GM18867 (cell line): Measurements from ENCODE around the gene ABHD5.

Experiments
- ATAC-seq: cut with Tn5 transposase; IDR thresholded peaks from one replicate; pipeline ENCODE4 v1.9.1; 2021; ENCODE audit warnings: mild to moderate bottlenecking, moderate library complexity; ENCODE audit not compliant: unreplicated experiment

The ABHD5 gene

GRCh38 chr3:43684944-43685343, 5.8 kb upstream of the ABHD5 start:
- ATAC-seq = no peak

- ATAC-seq = no peak
Measured at GRCh38 chr3:43685921-43686320, 4.8 kb upstream of the ABHD5 start.

- no peak for ATAC-seq
Measured at GRCh38 chr3:43686333-43686699, 4.4 kb upstream of the ABHD5 start.

- no peak for ATAC-seq
Measured at GRCh38 chr3:43686700-43687498, 3.8 kb upstream of the ABHD5 start.

GRCh38 chr3:43687499-43687811, 3.3 kb upstream of the ABHD5 start:
- no peak for ATAC-seq

GRCh38 chr3:43688245-43688650, 2.5 kb upstream of the ABHD5 start:
- no peak for ATAC-seq

- no peak for ATAC-seq
Measured at GRCh38 chr3:43689166-43689565, 1.6 kb upstream of the ABHD5 start.

- no peak for ATAC-seq
Measured at GRCh38 chr3:43689766-43690399, 855 bp upstream of the ABHD5 start.

- peak; percentile 42 for ATAC-seq
Measured at GRCh38 chr3:43691120-43691995, 620 bp downstream of the ABHD5 start.

- no peak for ATAC-seq
Measured at GRCh38 chr3:43692085-43692855, 1.5 kb downstream of the ABHD5 start.

- ATAC-seq = no peak
Measured at GRCh38 chr3:43692971-43693370, 2.2 kb downstream of the ABHD5 start.

GRCh38 chr3:43693594-43693993, 2.9 kb downstream of the ABHD5 start:
- ATAC-seq = no peak

- no peak for ATAC-seq
Measured at GRCh38 chr3:43695443-43695842, 4.7 kb downstream of the ABHD5 start.

GRCh38 chr3:43695863-43696262, 5.1 kb downstream of the ABHD5 start:
- no peak for ATAC-seq

- no peak for ATAC-seq
Measured at GRCh38 chr3:43696441-43696840, 5.7 kb downstream of the ABHD5 start.

GRCh38 chr3:43696881-43697280, 6.1 kb downstream of the ABHD5 start:
- no peak for ATAC-seq

- ATAC-seq = peak; percentile 83
Measured at GRCh38 chr3:43699864-43700263, 9.1 kb downstream of the ABHD5 start.

GRCh38 chr3:43704697-43705096, 14.0 kb downstream of the ABHD5 start:
- no peak for ATAC-seq

- no peak for ATAC-seq
Measured at GRCh38 chr3:43706342-43706741, 15.6 kb downstream of the ABHD5 start.

GRCh38 chr3:43707266-43707665, 16.5 kb downstream of the ABHD5 start:
- ATAC-seq = no peak

- no peak for ATAC-seq
Measured at GRCh38 chr3:43707998-43708397, 17.3 kb downstream of the ABHD5 start.
